ENCODE data around the gene C10orf90. TPM values are rescaled to one million over a fixed set of nuclear protein-coding genes. Genes with fewer than 3 reads are reported as not detected.

The C10orf90 gene
- total RNA-seq, 2 experiments from 2014 or later, result not detected

GRCh38 chr10:126475074-126475691 lies 195.3 kb downstream of the C10orf90 start:
- no peaks in the 10 kb centered on the region for H3K4me1 Mint-ChIP-seq
- peaks cover 13% of the 10 kb centered on the region for H3K27me3 Mint-ChIP-seq
- H3K4me3 Mint-ChIP-seq, result no peak overlapping the region

DNA sequence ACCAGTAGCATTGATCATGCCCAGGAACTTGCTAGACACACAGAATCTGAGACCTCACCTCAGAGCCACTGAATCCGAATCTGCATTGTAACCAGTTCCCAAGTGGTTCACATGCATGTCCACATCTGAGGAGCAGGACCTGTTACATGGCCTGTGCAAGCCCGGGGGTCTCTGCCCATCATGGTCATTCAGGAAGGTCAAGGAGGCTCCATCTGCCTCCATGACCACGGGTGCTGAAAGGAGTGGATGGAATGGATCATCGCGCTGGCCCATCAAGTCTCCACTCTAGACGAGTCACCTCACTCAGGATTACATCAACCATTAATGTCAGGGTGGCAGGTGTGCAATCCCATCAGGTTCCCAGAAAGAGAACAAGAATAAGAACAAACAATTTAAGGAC lies 196.5 kb downstream of the C10orf90 start:
- DNase-seq, result no peak
- no peaks in the 10 kb centered on the region for H3K9me3 Mint-ChIP-seq
- H3K36me3 Mint-ChIP-seq, result no peaks in the 10 kb centered on the region
- H3K4me1 Mint-ChIP-seq, result no peaks in the 10 kb centered on the region
- H3K27me3 Mint-ChIP-seq, result peaks cover 19% of the 10 kb centered on the region
- H3K4me3 Mint-ChIP-seq, result no peak overlapping the region
- no peak overlapping the region for H3K27ac Mint-ChIP-seq

More at GRCh38 chr10:126475074-126475691, 195.3 kb downstream of the C10orf90 start:
- H3K27ac Mint-ChIP-seq, result no peak overlapping the region
- H3K36me3 Mint-ChIP-seq, result no peaks in the 10 kb centered on the region
- H3K9me3 Mint-ChIP-seq, result no peaks in the 10 kb centered on the region
- DNase-seq, result no peak

GRCh38 chr10:126470991-126471390 lies 199.5 kb downstream of the C10orf90 start:
- no peak for DNase-seq
- Mint-ChIP-seq H3K9me3 (peaks cover 2% of the 10 kb centered on the region), H3K4me3 (no peak overlapping the region), H3K4me1 (peaks cover 4% of the 10 kb centered on the region), H3K27ac (no peak overlapping the region), H3K36me3 (no peaks in the 10 kb centered on the region), H3K27me3 (peaks cover 23% of the 10 kb centered on the region)

GRCh38 chr10:126469692-126470091 lies 200.8 kb downstream of the C10orf90 start:
- Mint-ChIP-seq H3K27me3 (peaks cover 22% of the 10 kb centered on the region), H3K9me3 (peaks cover 2% of the 10 kb centered on the region), H3K27ac (no peak overlapping the region), H3K36me3 (no peaks in the 10 kb centered on the region), H3K4me1 (peaks cover 4% of the 10 kb centered on the region), H3K4me3 (no peak overlapping the region)
- DNase-seq, result no peak

DNA sequence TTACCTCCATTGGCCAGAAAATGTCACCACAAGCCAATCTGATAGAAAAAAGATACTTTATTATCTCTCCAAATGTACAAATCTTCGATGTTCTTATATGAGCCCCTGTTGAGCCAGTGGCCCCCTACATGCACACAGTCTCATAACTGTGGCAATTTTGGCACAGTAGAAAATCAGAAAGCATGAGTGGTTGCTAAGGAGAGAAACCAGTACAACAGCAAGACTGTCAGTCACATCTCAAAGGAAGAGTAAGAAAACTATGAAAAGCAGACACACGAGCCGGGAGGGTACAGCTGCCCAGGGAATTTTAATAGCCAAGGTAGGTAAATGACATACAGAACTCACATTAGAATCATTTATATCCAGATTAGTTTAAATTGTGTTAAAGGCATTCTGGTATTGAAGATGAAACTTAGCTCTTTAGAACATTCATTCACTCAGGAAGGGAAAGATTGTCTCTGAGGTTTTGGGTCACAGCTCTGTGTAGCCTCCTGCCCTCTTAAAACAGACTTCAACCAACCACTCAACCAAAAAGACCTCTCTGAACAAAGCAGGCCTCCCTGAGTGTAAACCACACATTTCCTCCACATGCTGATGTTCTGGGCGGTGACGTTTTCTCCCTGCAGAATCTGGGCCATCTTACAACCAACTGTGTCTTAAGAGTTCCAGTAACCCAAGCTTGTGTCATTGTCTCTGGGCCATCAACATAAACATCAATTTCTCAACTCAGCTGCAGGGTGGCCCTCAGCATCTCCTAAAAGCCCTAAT lies 201.4 kb downstream of the C10orf90 start:
- no peak overlapping the region for H3K27ac Mint-ChIP-seq
- no peaks in the 10 kb centered on the region for H3K36me3 Mint-ChIP-seq
- H3K4me3 Mint-ChIP-seq, result no peak overlapping the region
- peaks cover 2% of the 10 kb centered on the region for H3K9me3 Mint-ChIP-seq
- peaks cover 4% of the 10 kb centered on the region for H3K4me1 Mint-ChIP-seq
- H3K27me3 Mint-ChIP-seq, result peaks cover 22% of the 10 kb centered on the region
- DNase-seq, result no peak

DNA sequence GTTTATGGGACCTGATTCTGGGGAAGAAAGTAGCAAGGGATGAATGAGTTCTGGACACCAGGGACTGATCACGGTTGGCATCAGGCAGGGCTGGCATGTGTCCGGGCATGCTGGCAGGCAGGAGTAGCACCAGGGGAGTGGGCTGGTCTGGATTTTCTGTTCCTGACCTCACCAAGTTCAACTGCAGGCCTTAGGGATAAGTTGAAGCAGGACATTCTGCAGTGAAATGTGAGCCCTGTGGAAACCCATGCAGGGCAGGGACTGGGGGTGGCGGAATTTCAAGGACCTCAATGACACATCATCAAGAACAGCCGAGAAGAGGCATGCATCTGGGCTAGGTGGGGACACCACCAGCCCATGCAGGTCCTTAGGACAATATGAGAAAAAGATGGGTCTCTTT lies 202.0 kb downstream of the C10orf90 start:
- H3K36me3 Mint-ChIP-seq, result no peaks in the 10 kb centered on the region
- no peak overlapping the region for H3K27ac Mint-ChIP-seq
- no peak for DNase-seq
- peaks cover 22% of the 10 kb centered on the region for H3K27me3 Mint-ChIP-seq
- H3K4me1 Mint-ChIP-seq, result peaks cover 4% of the 10 kb centered on the region
- peaks cover 2% of the 10 kb centered on the region for H3K9me3 Mint-ChIP-seq
- no peak overlapping the region for H3K4me3 Mint-ChIP-seq

DNA sequence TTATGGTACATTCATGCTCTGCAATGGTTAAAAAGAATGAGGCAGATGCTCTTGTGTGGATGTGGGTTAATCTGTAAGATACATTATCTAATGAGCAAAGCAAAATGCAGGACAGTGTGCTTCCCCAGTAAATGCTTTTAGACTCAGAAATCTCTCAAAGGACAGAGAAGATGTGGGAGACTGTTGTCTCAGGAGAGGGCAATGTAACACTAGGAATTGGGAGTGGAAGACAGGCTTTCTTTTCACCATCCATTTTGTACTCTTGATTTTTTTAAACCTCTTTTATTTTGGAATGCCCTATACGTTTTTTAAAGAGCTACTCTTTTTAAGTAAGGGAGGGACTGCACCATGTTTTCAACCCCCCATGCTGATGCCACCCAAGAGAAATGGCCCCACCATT lies 204.7 kb downstream of the C10orf90 start:
- DNase-seq, result no peak
- peaks cover 15% of the 10 kb centered on the region for H3K27me3 Mint-ChIP-seq
- no peak overlapping the region for H3K27ac Mint-ChIP-seq
- H3K9me3 Mint-ChIP-seq, result peaks cover 2% of the 10 kb centered on the region
- peaks cover 4% of the 10 kb centered on the region for H3K4me1 Mint-ChIP-seq
- H3K4me3 Mint-ChIP-seq, result no peak overlapping the region
- no peaks in the 10 kb centered on the region for H3K36me3 Mint-ChIP-seq

DNA sequence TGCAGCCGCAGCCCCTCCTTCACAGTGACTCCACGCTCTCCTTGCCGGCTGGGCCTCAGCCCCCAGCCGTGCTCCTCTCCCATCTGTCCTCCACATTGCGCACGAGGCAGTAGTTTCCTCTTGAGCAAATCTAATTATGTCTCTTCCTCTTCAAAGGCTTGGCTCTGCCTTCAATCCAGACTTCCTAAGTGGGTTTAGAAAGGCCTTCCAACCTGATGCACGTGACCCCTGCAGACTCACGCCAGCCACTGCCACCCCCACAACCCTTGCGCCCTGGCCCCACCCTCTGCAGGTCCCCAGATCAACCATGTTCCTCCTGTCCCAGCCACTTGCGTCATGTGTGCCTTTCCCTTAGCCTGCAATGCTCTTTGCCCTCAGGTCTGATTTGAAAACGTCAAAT lies 207.2 kb downstream of the C10orf90 start:
- no peak for DNase-seq
- Mint-ChIP-seq H3K4me1 (no peaks in the 10 kb centered on the region), H3K27ac (no peak overlapping the region), H3K36me3 (no peaks in the 10 kb centered on the region), H3K4me3 (no peak overlapping the region), H3K9me3 (peaks cover under 1% of the 10 kb centered on the region), H3K27me3 (peaks cover 4% of the 10 kb centered on the region)

DNA sequence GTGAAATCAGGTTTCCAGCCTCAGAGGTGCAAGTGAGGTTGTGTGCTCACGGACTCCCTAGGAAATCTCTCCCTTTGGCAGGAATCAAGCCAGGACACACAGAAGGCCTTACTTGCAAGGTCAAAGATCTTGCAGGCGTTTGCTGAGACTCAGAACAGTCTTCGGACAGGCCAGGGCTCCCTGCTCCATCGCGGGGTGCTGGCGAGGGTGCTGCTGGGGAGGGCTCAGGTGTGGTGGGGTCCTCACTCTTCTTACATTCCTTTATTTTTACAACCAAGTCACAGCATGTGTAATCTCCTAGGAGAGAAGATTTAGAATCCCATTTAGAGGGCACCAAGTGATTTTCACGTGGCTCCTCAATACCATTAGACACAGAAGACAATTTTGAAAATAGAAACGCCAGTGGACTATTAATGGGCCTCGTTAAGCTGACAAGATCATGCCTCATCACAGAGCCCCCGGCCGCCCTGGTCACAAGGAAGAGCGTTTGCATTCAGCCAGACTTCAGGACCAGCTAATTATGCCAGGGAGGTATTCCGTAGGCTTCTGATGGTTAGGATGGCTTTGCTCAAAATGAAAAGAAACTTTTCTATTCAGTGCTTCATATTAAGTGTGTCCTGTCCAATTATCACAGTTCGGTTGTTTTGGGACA lies 209.1 kb downstream of the C10orf90 start:
- no peak overlapping the region for H3K27ac Mint-ChIP-seq
- no peaks in the 10 kb centered on the region for H3K9me3 Mint-ChIP-seq
- H3K27me3 Mint-ChIP-seq, result peaks cover 3% of the 10 kb centered on the region
- DNase-seq, result no peak
- no peaks in the 10 kb centered on the region for H3K4me1 Mint-ChIP-seq
- no peaks in the 10 kb centered on the region for H3K36me3 Mint-ChIP-seq
- no peak overlapping the region for H3K4me3 Mint-ChIP-seq

GRCh38 chr10:126459878-126460481 lies 210.5 kb downstream of the C10orf90 start:
- H3K4me1 Mint-ChIP-seq, result no peaks in the 10 kb centered on the region
- no peak overlapping the region for H3K27ac Mint-ChIP-seq
- H3K9me3 Mint-ChIP-seq, result no peaks in the 10 kb centered on the region
- no peaks in the 10 kb centered on the region for H3K36me3 Mint-ChIP-seq
- DNase-seq, result no peak
- no peak overlapping the region for H3K4me3 Mint-ChIP-seq
- H3K27me3 Mint-ChIP-seq, result peaks cover 2% of the 10 kb centered on the region

DNA sequence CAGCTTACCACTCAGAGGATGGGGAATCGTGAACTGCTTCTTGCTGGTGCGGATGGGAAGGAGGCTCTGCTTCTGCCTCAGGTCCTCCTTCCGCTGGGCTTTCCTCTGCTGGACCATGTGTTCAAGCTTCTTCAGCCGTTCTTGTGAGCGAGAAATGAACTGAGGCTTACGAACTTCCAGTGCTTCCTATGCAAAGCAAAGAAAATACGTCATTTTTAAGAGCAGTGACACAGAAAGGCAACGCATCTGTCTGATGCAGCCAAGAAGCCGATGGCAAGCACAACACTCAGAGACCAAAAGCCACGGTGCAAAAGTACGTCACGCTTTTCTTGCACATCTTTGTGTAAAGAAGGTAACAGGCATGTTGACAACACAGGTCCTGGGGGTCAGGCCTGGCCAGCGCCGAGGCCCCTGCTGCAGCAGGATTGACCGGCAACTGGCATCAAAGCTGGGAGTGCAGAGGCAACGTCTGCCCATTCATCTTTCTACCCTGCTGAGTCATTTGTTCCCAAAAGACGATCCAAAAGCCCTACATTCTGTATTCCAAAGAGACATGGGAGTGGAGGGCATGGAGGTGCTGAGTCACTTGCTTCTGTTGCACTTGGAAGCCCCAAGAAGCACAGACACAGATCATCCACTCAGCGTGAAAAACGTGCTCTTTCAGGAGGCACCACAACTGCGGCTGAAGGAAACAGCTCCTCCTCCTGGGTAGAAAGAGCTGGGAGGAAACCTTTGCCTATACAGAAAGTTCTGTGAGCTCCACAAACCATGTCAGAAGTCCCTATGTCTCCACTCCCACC lies 211.3 kb downstream of the C10orf90 start:
- Mint-ChIP-seq H3K27me3 (no peaks in the 10 kb centered on the region), H3K4me3 (no peak overlapping the region), H3K27ac (no peak overlapping the region), H3K9me3 (no peaks in the 10 kb centered on the region), H3K4me1 (no peaks in the 10 kb centered on the region), H3K36me3 (no peaks in the 10 kb centered on the region)
- DNase-seq, result no peak

- DNase-seq, result no peak
- Mint-ChIP-seq H3K4me3 (no peak overlapping the region), H3K36me3 (no peaks in the 10 kb centered on the region), H3K27ac (no peak overlapping the region), H3K9me3 (no peaks in the 10 kb centered on the region), H3K4me1 (no peaks in the 10 kb centered on the region), H3K27me3 (no peaks in the 10 kb centered on the region)
Measured at GRCh38 chr10:126458466-126458865, 212.0 kb downstream of the C10orf90 start.

DNA sequence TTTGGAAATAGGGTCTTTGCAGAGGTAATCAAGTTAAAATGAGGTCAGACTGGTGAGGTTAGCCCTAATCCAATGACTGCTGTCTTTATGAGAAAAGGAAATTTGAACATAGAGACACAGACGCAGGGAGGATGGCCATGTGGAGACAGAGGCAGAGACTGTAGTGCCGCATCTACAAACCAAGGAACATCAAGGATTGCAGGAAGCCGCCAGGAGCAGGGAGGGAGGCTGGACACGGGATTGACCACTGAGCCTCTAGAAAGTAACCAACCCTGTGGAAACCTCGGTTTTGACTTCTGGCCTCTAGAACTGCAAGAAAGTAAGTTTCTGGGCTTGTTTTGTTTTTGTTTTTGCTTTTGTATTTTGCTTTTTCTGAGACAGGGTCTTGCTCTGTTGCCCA lies 213.9 kb downstream of the C10orf90 start:
- Mint-ChIP-seq H3K4me3 (no peak overlapping the region), H3K27me3 (no peaks in the 10 kb centered on the region), H3K27ac (no peak overlapping the region), H3K4me1 (no peaks in the 10 kb centered on the region), H3K36me3 (no peaks in the 10 kb centered on the region), H3K9me3 (no peaks in the 10 kb centered on the region)
- no peak for DNase-seq

DNA sequence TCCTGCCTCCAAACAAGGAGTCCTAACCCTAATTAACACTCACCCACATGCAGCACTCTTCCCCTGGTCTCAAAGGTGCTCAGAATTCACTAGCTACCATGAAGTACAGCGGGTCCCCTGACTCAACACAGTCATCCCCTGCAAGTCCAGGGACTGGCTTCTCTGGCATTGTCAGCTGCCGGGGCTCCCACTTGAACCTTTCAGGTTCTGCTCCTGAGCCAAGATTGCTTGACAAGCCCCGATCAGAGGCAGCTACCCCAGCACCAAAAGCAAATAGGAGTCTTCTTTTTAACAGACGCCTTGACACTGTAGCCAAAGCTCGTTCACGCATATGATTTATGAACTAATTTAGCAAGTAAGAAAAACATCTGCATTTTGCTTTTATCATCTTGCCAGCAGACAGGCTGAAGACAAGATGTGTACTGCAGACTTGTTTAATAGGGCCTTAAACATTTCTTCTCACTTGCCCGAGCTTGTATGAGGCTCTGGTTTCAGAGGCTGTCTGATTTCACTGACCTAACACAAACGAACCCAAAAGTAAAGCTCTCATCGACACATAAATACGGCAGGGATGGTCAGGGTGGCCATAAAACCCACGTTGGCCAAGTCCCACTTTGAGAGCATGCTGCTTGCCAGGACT lies 214.6 kb downstream of the C10orf90 start:
- Mint-ChIP-seq H3K4me1 (no peaks in the 10 kb centered on the region), H3K27ac (no peak overlapping the region), H3K27me3 (no peaks in the 10 kb centered on the region), H3K4me3 (no peak overlapping the region), H3K9me3 (no peaks in the 10 kb centered on the region), H3K36me3 (no peaks in the 10 kb centered on the region)
- DNase-seq, result no peak

Measured in activated naive CD8-positive, alpha-beta T cell treated with anti-CD3 and anti-CD28 coated beads for 36 hours (primary cell).